Sigmoid colon (tissue), 7 donors: ENCODE results near the gene MINK1. TPM values are rescaled to one million over a fixed set of nuclear protein-coding genes. Genes with fewer than 3 reads are reported as not detected.
"Not testable (repeated sequence)": the region's sequence is repeated elsewhere in the genome, so short reads cannot be mapped to it uniquely, and the experiment has no call there.

Source experiments
- DNase-seq: peaks from one replicate; pipeline ENCODE4 v3.0.0-alpha.2; 2019
- H3K27ac ChIP-seq, 4 donors: fragments of 200-600 bp; sonication (generic); one replicate each; pipeline ENCODE4 v1.5.1; 2016 to 2019; ENCODE audit warnings: mild to moderate bottlenecking in 1 of 4
- H3K27me3 ChIP-seq, 3 donors: fragments of 200-600 bp; sonication (generic); one replicate each; pipeline ENCODE4 v1.5.1; 2019; ENCODE audit warnings: mild to moderate bottlenecking in 1 of 3
- H3K36me3 ChIP-seq, 4 donors: fragments of 200-600 bp; sonication (generic); one replicate each; pipeline ENCODE4 v1.5.1; 2016 to 2019
- H3K4me1 ChIP-seq, 4 donors: fragments of 200-600 bp; sonication (generic); one replicate each; pipeline ENCODE4 v1.5.1; 2017 to 2019
- H3K4me3 ChIP-seq, 4 donors: fragments of 200-600 bp; sonication (generic); one replicate each; pipeline ENCODE4 v1.5.1; 2017 to 2019; ENCODE audit warnings: mild to moderate bottlenecking in 2 of 4, moderate library complexity in 1 of 4
- H3K9me3 ChIP-seq, 4 donors: fragments of 200-600 bp in 3 of 4; sonication (generic) in 3 of 4; one replicate each; pipeline versions ENCODE4 v1.5.1 to v1.6.1; 2013 to 2019
- CTCF ChIP-seq, 4 experiments: fragments of 450-650 bp in 3 of 4; fragments of 200-600 bp in 1 of 4; IDR thresholded peaks; one replicate each; pipeline ENCODE4 v1.5.1; 2016 to 2019; ENCODE audit warnings: antibody characterized with exemption in 4 of 4, mild to moderate bottlenecking in 3 of 4, moderate library complexity in 2 of 4
- EP300 ChIP-seq, 4 donors: sonication (generic); formaldehyde crosslinking; IDR thresholded peaks; one replicate each; pipeline ENCODE4 v1.6.1; 2017; ENCODE audit warnings: antibody characterized with exemption in 4 of 4
- POLR2A ChIP-seq, 2 donors: fragments of 450-650 bp; IDR thresholded peaks; one replicate each; pipeline ENCODE4 v1.6.1; 2016; ENCODE audit warnings: antibody characterized with exemption in 2 of 2, mild to moderate bottlenecking in 2 of 2, moderate library complexity in 2 of 2
- POLR2AphosphoS5 ChIP-seq, 4 donors: sonication (generic); formaldehyde crosslinking; IDR thresholded peaks; one replicate each; pipeline ENCODE4 v1.6.1; 2017; ENCODE audit warnings: antibody characterized with exemption in 4 of 4
- WGBS, 2 donors: extraction: QIAGEN DNeasy Blood & Tissue Kit; methylation state at CpG; one replicate each; pipeline ENCODE4 v1.1.7; 2013; 5-methylcytosine and 5-hydroxymethylcytosine counted together
- intact Hi-C: fragments of 100-400 bp; cut with DNase I; formaldehyde crosslinking; loops from one replicate; pipeline ENCODE4 v1.15.1; 2023
- polyA plus RNA-seq, 3 donors: library from polyadenylated mRNA; stranded (reverse); fragments of 200-250 nt; gene quantifications; one replicate each; pipeline ENCODE4 v1.2.3, GENCODE V29; 2013
- total RNA-seq, 4 donors: library from RNA; depleted of rRNA; stranded (reverse); fragments of >200 nt; gene quantifications; one replicate each; pipeline ENCODE4 v1.1.0, GENCODE V29; 2016
- donor health status: healthy with polysubstance abuse.
- donor health status: Bipolar disorder and iron deficiency.
- donor health status: healthy.

The MINK1 gene
- total and polyA plus RNA-seq, 7 donors, result 17.1 to 117 (median 43.8) TPM

DNA sequence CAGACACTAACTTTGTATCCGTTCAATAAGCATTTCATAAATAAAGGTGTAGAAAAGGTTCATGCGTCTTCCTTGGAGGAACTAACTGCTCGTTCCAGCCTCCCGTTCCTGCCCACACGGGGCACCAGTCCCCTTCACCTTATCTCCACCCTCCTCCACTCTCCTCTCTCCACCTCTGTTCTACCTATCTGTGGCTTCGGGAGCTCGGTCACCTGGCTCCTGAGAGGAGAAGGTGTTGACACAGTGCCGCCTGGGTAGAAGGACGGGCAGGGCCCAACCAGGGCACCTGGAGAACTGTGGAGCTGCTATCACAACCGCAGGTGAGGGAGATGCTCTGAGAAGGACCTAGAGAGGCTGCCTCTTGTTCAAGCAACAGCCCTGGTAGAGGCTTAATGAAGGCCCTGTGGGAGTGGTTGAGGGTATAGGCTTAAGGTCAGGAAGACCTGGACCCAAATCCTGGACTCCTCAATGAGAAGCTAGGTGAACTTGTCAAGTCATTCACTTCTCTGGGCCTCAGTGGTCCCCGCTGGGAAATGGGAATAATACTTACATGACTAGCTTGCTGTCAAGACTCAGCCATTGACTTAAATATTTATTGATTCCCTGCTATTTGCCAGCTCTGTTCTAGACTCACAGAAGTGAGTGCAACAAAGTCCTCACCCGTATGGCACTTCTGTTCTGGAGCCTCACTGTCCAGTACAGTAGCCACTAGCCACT lies 9.6 kb upstream of the MINK1 start:
- intact Hi-C loops, result no loop called here
- TF ChIP-seq POLR2AphosphoS5 (IDR thresholded peaks at IDR 0.05), result no peak

GRCh38 chr17:4827399-4827798 lies 5.7 kb upstream of the MINK1 start:
- H3K36me3 ChIP-seq, result peaks cover 0 to 14% (median 0%) of the 10 kb centered on the region in 4 donors
- DNase-seq, result no peak
- H3K27me3 ChIP-seq, result no peaks in the 10 kb centered on the region
- no peaks in the 10 kb centered on the region for H3K9me3 ChIP-seq
- 75 to 83% methylated on average over 8 of the region's 8 CpGs for WGBS, 2 donors
- H3K4me3 ChIP-seq, result no peak overlapping the region
- intact Hi-C loops, result no loop called here
- no peaks in the 10 kb centered on the region for H3K4me1 ChIP-seq
- no peak overlapping the region for H3K27ac ChIP-seq
- no peak for TF ChIP-seq EP300 (IDR thresholded peaks at IDR 0.05)
- no peak for TF ChIP-seq POLR2AphosphoS5 (IDR thresholded peaks at IDR 0.05)

More for the DNA sequence above, 9.6 kb upstream of the MINK1 start:
- H3K36me3 ChIP-seq, result peaks cover 0 to 44% (median 2%) of the 10 kb centered on the region in 4 donors
- H3K27me3 ChIP-seq, result no peaks in the 10 kb centered on the region
- H3K4me3 ChIP-seq, result no peak overlapping the region
- WGBS, 2 donors, result 52 to 72% methylated on average over 12 of the region's 12 CpGs
- H3K9me3 ChIP-seq, result no peaks in the 10 kb centered on the region
- DNase-seq, result no peak
- no peaks in the 10 kb centered on the region for H3K4me1 ChIP-seq
- no peak overlapping the region for H3K27ac ChIP-seq

- H3K9me3 ChIP-seq, H3K36me3 ChIP-seq, DNase-seq, H3K27me3 ChIP-seq: not testable (repeated sequence)
- H3K4me1 ChIP-seq, result peaks cover 0 to 32% (median 18%) of the 10 kb centered on the region in 4 donors
- H3K4me3 ChIP-seq, result peak overlapping the region; percentile 75 to 99 (median 84)
- peak overlapping the region; percentile 85 to 94 (median 88) for H3K27ac ChIP-seq
- 0% methylated on average over 12 of the region's 17 CpGs for WGBS, 2 donors
- intact Hi-C loops, result loop anchor here (2.0 to 5.0 kb wide), 3 partner anchors 36 to 121 kb away; partner anchors contain the start of genes ARRB2 and PSMB6
These were observed 337 bp upstream of the MINK1 start for GRCh38 chr17:4832829-4833177.

- TF ChIP-seq EP300 (IDR thresholded peaks at IDR 0.05), result no peak
- TF ChIP-seq POLR2A (IDR thresholded peaks at IDR 0.05), result no peak
- TF ChIP-seq POLR2AphosphoS5 (IDR thresholded peaks at IDR 0.05), result no peak
- no peak for TF ChIP-seq CTCF (IDR thresholded peaks at IDR 0.05)
- H3K27me3 ChIP-seq, result no peaks in the 10 kb centered on the region
- no peaks in the 10 kb centered on the region for H3K36me3 ChIP-seq
- 2 to 10% methylated on average over 15 of the region's 15 CpGs for WGBS, 2 donors
- peaks cover 0 to 34% (median 18%) of the 10 kb centered on the region in 4 donors for H3K4me1 ChIP-seq
- peak; percentile 68 for DNase-seq
- H3K27ac ChIP-seq, result peak overlapping the region; percentile 85 to 94 (median 88)
- peak overlapping the region; percentile 75 to 99 (median 84) for H3K4me3 ChIP-seq
- intact Hi-C loops, result loop anchor here (2.0 to 5.0 kb wide), 4 partner anchors 25 to 122 kb away; partner anchors contain the start of genes ARRB2 and PSMB6
- H3K9me3 ChIP-seq, result no peaks in the 10 kb centered on the region
These were observed 971 bp downstream of the MINK1 start for GRCh38 chr17:4833941-4834680.

- DNase-seq, result no peak
- peak overlapping the region in 2 of 4 donors; percentile 76 to 99 for H3K4me3 ChIP-seq
- no peaks in the 10 kb centered on the region for H3K36me3 ChIP-seq
- H3K4me1 ChIP-seq, result peaks cover 0 to 34% (median 18%) of the 10 kb centered on the region in 4 donors
- TF ChIP-seq CTCF (IDR thresholded peaks at IDR 0.05) (no peak), EP300 (IDR thresholded peaks at IDR 0.05) (no peak), POLR2AphosphoS5 (IDR thresholded peaks at IDR 0.05) (no peak), POLR2A (IDR thresholded peaks at IDR 0.05) (no peak)
- 19 to 65% methylated on average over 4 of the region's 4 CpGs for WGBS, 2 donors
- H3K27me3 ChIP-seq, result no peaks in the 10 kb centered on the region
- intact Hi-C loops, result loop anchor here (2.0 to 5.0 kb wide), 3 partner anchors 24 to 122 kb away; partner anchors contain the start of genes ARRB2 and PSMB6
- H3K27ac ChIP-seq, result peak overlapping the region; percentile 85 to 94 (median 88)
- H3K9me3 ChIP-seq, result no peaks in the 10 kb centered on the region
These were observed 1.5 kb downstream of the MINK1 start for GRCh38 chr17:4834681-4835020.

DNA sequence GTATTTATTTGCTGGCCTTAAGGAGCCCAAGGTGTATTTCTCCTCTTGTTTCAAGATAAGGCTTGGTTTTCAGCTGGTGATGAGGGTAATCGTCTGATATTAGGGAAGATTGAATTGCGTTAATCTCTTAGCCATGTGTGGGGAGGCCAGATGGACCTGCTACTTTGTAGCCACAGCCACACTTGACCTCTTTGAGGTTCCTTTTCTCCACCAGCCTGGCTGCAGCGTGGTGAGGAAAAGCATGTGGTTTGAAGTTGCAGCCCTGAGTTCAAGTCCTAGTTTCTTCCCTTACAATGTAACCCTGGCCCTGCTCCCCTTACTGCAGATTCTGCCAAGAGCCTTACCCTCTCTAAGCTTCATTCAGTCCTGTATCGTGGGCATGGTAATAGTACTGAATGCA lies 3.1 kb downstream of the MINK1 start:
- Histone ChIP-seq H3K4me1 (peaks cover 0 to 39% (median 18%) of the 10 kb centered on the region in 4 donors), H3K27me3 (no peaks in the 10 kb centered on the region), H3K4me3 (no peak overlapping the region), H3K27ac (no peak overlapping the region), H3K9me3 (no peaks in the 10 kb centered on the region), H3K36me3 (no peaks in the 10 kb centered on the region)
- intact Hi-C loops, result no loop called here
- WGBS, 2 donors, result 68 to 84% methylated on average over 4 of the region's 4 CpGs
- DNase-seq, result no peak
- TF ChIP-seq EP300 (IDR thresholded peaks at IDR 0.05) (no peak), POLR2AphosphoS5 (IDR thresholded peaks at IDR 0.05) (no peak), CTCF (IDR thresholded peaks at IDR 0.05) (no peak), POLR2A (IDR thresholded peaks at IDR 0.05) (no peak)
